Stomach (tissue), 9 donors: ENCODE results near the gene ULK4. TPM values are rescaled to one million over a fixed set of nuclear protein-coding genes. Genes with fewer than 3 reads are reported as not detected.

Experiments used
- DNase-seq, 2 donors: peaks; one replicate each; pipeline versions ENCODE4 v3.0.0 to v3.0.0-alpha.2; 2013 to 2019
- H3K27ac ChIP-seq, 5 donors: fragments of 200-600 bp in 4 of 5; sonication (generic) in 4 of 5; one replicate each; pipeline ENCODE4 v1.5.1; 2013 to 2019; ENCODE audit warnings: mild to moderate bottlenecking in 1 of 5, moderate library complexity in 1 of 5
- H3K27me3 ChIP-seq, 3 donors: fragments of 200-600 bp; sonication (generic); one replicate each; pipeline ENCODE4 v1.5.1; 2017 to 2019; ENCODE audit warnings: mixed run types in 1 of 3
- H3K36me3 ChIP-seq, 4 donors: fragments of 200-600 bp; sonication (generic); 1 replicate in 3 of 4; 2 replicates in 1 of 4; pipeline ENCODE4 v1.5.1; 2016 to 2019
- H3K4me1 ChIP-seq, 4 donors: fragments of 200-600 bp; sonication (generic); one replicate each; pipeline ENCODE4 v1.5.1; 2016 to 2019
- H3K4me3 ChIP-seq, 4 donors: fragments of 200-600 bp; sonication (generic) in 3 of 4; one replicate each; pipeline ENCODE4 v1.5.1; 2016 to 2019; ENCODE audit warnings: mild to moderate bottlenecking in 1 of 4
- H3K9me3 ChIP-seq, 4 donors: fragments of 200-600 bp; sonication (generic); one replicate each; pipeline ENCODE4 v1.5.1; 2016 to 2019
- EP300 ChIP-seq: sonication (generic); formaldehyde crosslinking; IDR thresholded peaks from one replicate; pipeline ENCODE4 v1.6.1; 2017; ENCODE audit warnings: antibody characterized with exemption
- POLR2A ChIP-seq, 4 donors: fragments of 450-650 bp; IDR thresholded peaks; one replicate each; pipeline ENCODE4 v1.6.1; 2016; ENCODE audit warnings: antibody characterized with exemption in 4 of 4, control low read depth in 2 of 4, mild to moderate bottlenecking in 1 of 4, moderate library complexity in 1 of 4
- POLR2AphosphoS5 ChIP-seq, 3 donors: sonication (generic); formaldehyde crosslinking; IDR thresholded peaks; one replicate each; pipeline ENCODE4 v1.6.1; 2016; ENCODE audit warnings: antibody characterized with exemption in 3 of 3
- WGBS, 5 donors: extraction: QIAGEN DNeasy Blood & Tissue Kit in 3 of 5; methylation state at CpG; one replicate each; pipeline versions ENCODE4 v1.1.5 to v1.1.7; 2013 to 2018; 5-methylcytosine and 5-hydroxymethylcytosine counted together
- intact Hi-C: fragments of 100-400 bp; cut with DNase I; formaldehyde crosslinking; loops from one replicate; pipeline ENCODE4 v1.15.1; 2023; ENCODE audit warnings: low total_unique reads
- polyA plus RNA-seq, 3 donors: library from polyadenylated mRNA; stranded (reverse); fragments of 200-250 nt; gene quantifications; one replicate each; pipeline ENCODE4 v1.2.3, GENCODE V29; 2013
- total RNA-seq, 5 donors: library from RNA; depleted of rRNA; stranded (reverse); fragments of >200 nt; gene quantifications; one replicate each; pipeline versions ENCODE4 v1.1.0 to v1.2.3, GENCODE V29; 2014 to 2016
- TF ChIP-seq, protein P1 (sequence below), 7 experiments: fragments of 450-650 bp in 4 of 7; fragments of 200-600 bp in 3 of 7; sonication (generic) in 3 of 7; IDR thresholded peaks; one replicate each; pipeline ENCODE4 v1.5.1; 2016 to 2019; ENCODE audit warnings: antibody characterized with exemption in 7 of 7, control low read depth in 2 of 7, mild to moderate bottlenecking in 1 of 7
- donor health status: healthy with polysubstance abuse.
- donor health status: Bipolar disorder and iron deficiency.
- donor health status: healthy.

Gene ULK4
- total and polyA plus RNA-seq, 8 donors: 1.6 to 150 (median 7.4) TPM

DNA sequence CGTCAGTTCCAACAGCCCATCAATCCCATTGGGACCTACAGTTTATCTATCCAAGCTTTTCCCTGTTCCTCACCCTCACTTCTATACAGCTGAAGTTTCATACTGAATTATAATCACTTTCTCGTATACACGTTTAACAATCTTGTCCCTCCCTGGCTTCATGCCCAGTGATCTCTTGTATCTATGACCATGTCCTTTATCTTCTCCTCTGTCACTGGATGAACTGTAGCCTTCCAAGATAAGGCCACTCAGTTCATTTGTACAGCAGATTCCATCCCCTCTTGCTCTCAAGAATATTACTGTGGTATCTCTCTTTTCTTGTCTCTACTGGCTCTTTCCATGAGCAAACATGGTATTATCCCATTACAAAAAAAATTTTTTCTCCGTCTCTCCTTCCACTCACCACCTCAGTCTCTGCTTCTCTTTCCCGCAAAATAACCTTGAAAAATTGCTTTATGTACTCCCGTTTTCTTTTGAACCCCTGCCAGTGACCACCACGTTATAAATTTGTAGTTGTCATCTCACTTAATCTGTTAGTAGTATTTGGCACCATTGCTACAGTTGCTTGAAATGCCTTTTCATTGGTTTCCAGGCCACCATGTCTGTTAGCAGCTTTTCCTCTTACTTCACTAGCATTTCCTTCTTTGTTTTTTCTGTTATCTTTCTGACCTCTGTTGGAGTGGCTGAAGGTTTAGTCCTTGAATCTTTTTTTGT is 753.2 kb downstream of the ULK4 start:
- Histone ChIP-seq H3K36me3 (no peaks in the 10 kb centered on the region), H3K27ac (no peak overlapping the region), H3K4me1 (peaks cover 46 to 91% (median 69%) of the 10 kb centered on the region in 4 donors), H3K27me3 (no peaks in the 10 kb centered on the region), H3K9me3 (no peaks in the 10 kb centered on the region), H3K4me3 (no peak overlapping the region)
- DNase-seq: no peak
- intact Hi-C loops: no loop called here
- 51 to 73% (median 64%) methylated on average over 7 of the region's 7 CpGs for whole genome bisulfite sequencing, 5 donors
- TF ChIP-seq POLR2AphosphoS5 (IDR thresholded peaks at IDR 0.05) (no peak), EP300 (no peak), POLR2A (IDR thresholded peaks at IDR 0.05) (no peak)
- TF ChIP-seq, protein P1, sequence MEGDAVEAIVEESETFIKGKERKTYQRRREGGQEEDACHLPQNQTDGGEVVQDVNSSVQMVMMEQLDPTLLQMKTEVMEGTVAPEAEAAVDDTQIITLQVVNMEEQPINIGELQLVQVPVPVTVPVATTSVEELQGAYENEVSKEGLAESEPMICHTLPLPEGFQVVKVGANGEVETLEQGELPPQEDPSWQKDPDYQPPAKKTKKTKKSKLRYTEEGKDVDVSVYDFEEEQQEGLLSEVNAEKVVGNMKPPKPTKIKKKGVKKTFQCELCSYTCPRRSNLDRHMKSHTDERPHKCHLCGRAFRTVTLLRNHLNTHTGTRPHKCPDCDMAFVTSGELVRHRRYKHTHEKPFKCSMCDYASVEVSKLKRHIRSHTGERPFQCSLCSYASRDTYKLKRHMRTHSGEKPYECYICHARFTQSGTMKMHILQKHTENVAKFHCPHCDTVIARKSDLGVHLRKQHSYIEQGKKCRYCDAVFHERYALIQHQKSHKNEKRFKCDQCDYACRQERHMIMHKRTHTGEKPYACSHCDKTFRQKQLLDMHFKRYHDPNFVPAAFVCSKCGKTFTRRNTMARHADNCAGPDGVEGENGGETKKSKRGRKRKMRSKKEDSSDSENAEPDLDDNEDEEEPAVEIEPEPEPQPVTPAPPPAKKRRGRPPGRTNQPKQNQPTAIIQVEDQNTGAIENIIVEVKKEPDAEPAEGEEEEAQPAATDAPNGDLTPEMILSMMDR (IDR thresholded peaks at IDR 0.05): no peak

DNA sequence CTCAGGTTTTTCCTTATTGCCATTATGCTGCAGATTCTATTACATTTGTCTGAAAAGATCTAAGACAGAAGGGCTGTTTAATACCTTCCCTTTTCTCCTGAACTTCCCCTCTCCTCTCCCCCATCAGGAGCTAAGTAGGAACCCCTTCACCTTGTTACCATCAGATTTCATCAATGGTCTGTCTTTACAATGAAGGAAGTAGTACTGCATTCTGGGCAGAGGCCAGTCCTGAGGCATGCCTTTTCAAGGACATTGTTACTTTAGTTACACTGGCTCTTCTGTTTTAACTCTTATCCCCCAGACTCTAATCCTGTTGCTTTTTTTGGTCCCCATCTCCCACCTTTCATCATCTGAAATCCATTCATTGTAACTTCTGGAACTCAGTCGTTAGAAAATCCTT is 754.5 kb downstream of the ULK4 start:
- Histone ChIP-seq H3K27me3 (no peaks in the 10 kb centered on the region), H3K36me3 (no peaks in the 10 kb centered on the region), H3K9me3 (no peaks in the 10 kb centered on the region), H3K4me1 (peaks cover 45 to 91% (median 72%) of the 10 kb centered on the region in 4 donors), H3K4me3 (no peak overlapping the region), H3K27ac (no peak overlapping the region)
- TF ChIP-seq, protein P1 (IDR thresholded peaks at IDR 0.05): no peak
- TF ChIP-seq POLR2AphosphoS5 (IDR thresholded peaks at IDR 0.05) (no peak), POLR2A (IDR thresholded peaks at IDR 0.05) (no peak), EP300 (no peak)
- DNase-seq: no peak
- intact Hi-C loops: no loop called here
- 23 to 43% (median 28%) methylated on average over 1 of the region's 1 CpG for WGBS, 5 donors

DNA sequence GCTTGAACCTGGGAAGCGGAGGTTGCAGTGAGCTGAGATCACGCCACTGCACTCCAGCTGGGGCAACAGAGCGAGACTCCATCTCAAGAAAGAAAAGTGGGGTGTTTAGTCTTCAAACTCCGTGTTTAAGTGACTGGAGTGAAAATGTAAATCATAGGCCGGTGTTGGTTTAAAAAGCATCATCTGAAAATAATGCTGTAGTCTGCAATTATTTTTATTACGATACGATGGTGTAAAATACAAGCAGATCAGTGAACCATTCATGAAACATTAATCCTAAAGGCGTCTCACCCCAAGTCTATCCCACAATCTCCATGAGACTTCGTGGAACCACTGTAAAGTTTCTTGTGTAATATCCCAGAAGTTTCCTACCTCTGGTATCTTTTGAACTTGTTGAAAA is 756.3 kb downstream of the ULK4 start:
- WGBS, 5 donors: 76 to 81% (median 79%) methylated on average over 9 of the region's 9 CpGs
- intact Hi-C loops: no loop called here
- Histone ChIP-seq H3K27ac (no peak overlapping the region), H3K4me3 (no peak overlapping the region), H3K27me3 (no peaks in the 10 kb centered on the region), H3K4me1 (peaks cover 56 to 93% (median 78%) of the 10 kb centered on the region in 4 donors), H3K9me3 (no peaks in the 10 kb centered on the region), H3K36me3 (no peaks in the 10 kb centered on the region)
- TF ChIP-seq, protein P1 (IDR thresholded peaks at IDR 0.05): no peak
- TF ChIP-seq POLR2A (IDR thresholded peaks at IDR 0.05): no peak
- TF ChIP-seq EP300: no peak
- no peak for TF ChIP-seq POLR2AphosphoS5 (IDR thresholded peaks at IDR 0.05)
- no peak for DNase-seq

DNA sequence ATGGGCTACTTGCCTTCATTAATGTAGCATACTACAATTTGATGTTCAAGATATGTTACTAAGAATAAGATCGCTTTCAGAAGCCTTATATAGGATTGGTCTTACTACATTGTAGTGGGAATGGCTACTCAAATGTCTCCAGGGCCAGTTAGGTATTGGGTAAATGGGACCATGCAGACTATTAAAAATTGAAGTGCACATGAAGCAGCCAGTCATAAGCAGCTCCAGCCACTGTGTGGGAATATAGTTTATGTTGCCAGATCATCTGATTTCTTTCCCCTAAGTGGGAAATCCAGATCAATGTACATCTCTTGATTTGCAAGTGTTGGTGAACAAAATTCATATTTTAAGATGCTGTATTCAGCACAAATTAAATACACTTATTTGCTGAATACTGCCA is 757.5 kb downstream of the ULK4 start:
- whole genome bisulfite sequencing, 5 donors: 40 to 68% (median 52%) methylated on average over 1 of the region's 1 CpG
- no peak overlapping the region for H3K4me3 ChIP-seq
- H3K36me3 ChIP-seq: no peaks in the 10 kb centered on the region
- TF ChIP-seq POLR2A (IDR thresholded peaks at IDR 0.05) (no peak), POLR2AphosphoS5 (IDR thresholded peaks at IDR 0.05) (no peak), EP300 (no peak)
- TF ChIP-seq, protein P1 (IDR thresholded peaks at IDR 0.05): no peak
- no peaks in the 10 kb centered on the region for H3K27me3 ChIP-seq
- no peak for DNase-seq
- H3K4me1 ChIP-seq: peaks cover 56 to 88% (median 76%) of the 10 kb centered on the region in 4 donors
- no peaks in the 10 kb centered on the region for H3K9me3 ChIP-seq
- intact Hi-C loops: no loop called here
- no peak overlapping the region for H3K27ac ChIP-seq
